OCI-LY7 (cell line): Measurements from ENCODE around the gene GGNBP2. TPM values are rescaled to one million over a fixed set of nuclear protein-coding genes. Genes with fewer than 3 reads are reported as not detected.

ENCODE experiments used
- BruUV-seq: library from RNA; stranded (reverse); fragments of 400-500 nt; replicated peaks from 2 replicates; lab custom pipeline; 2021; lab: Mats Ljungman, UMichigan
- CTCF ChIA-PET: fragments of 300-600 bp; sonication (Branson Sonifier 250); formaldehyde crosslinking; loops from one replicate; lab custom pipeline; 2022; ENCODE audit warnings: antibody characterized with exemption; ENCODE audit not compliant: unreplicated experiment; lab: Charles Lee
- POLR2A ChIA-PET: fragments of 300-600 bp; sonication (Branson Sonifier 250); formaldehyde crosslinking; loops from one replicate; lab custom pipeline; 2022; ENCODE audit warnings: antibody characterized with exemption; lab: Charles Lee
- DNase-seq: peaks from one replicate; pipeline ENCODE4 v3.0.0-alpha.2; 2015; ENCODE audit warnings: low spot score
- H2AFZ ChIP-seq: fragments of 200-600 bp; sonication (generic), shearing (Covaris generic); 2 replicates; pipeline ENCODE4 v1.6.1; 2014; ENCODE audit warnings: mild to moderate bottlenecking, antibody characterized with exemption, low read length, moderate library complexity
- H3K27ac ChIP-seq: fragments of 200-600 bp; sonication (generic); 2 replicates; pipeline ENCODE4 v1.5.1; 2014; ENCODE audit warnings: mixed run types, low read depth, mild to moderate bottlenecking, moderate library complexity, low read length, inconsistent platforms; ENCODE audit not compliant: poor library complexity, severe bottlenecking
- H3K36me3 ChIP-seq: fragments of 200-600 bp; sonication (generic); 2 replicates; pipeline ENCODE4 v1.6.1; 2014; ENCODE audit warnings: mild to moderate bottlenecking, antibody characterized with exemption, low read length, moderate library complexity, mixed read lengths; ENCODE audit not compliant: insufficient read depth
- H3K4me1 ChIP-seq: fragments of 200-600 bp; sonication (generic); 2 replicates; pipeline ENCODE4 v1.5.1; 2014; ENCODE audit warnings: mild to moderate bottlenecking, low read length; ENCODE audit not compliant: insufficient read depth, poor library complexity, severe bottlenecking
- H3K4me2 ChIP-seq: fragments of 200-600 bp; sonication (generic); 2 replicates; pipeline ENCODE4 v1.6.1; 2014; ENCODE audit warnings: mild to moderate bottlenecking, low read length
- H3K4me3 ChIP-seq: fragments of 200-600 bp; sonication (generic); 2 replicates; pipeline ENCODE4 v1.5.1; 2014; ENCODE audit warnings: mild to moderate bottlenecking, low read depth, low read length; ENCODE audit not compliant: poor library complexity, severe bottlenecking
- H3K79me2 ChIP-seq: fragments of 200-600 bp; sonication (generic); 2 replicates; pipeline ENCODE4 v1.6.1; 2016; ENCODE audit warnings: low read depth, mild to moderate bottlenecking, low read length, moderate library complexity, mixed read lengths; ENCODE audit not compliant: insufficient read depth
- H3K9me2 ChIP-seq: fragments of 200-600 bp; sonication (generic); 2 replicates; pipeline ENCODE4 v1.6.1; 2016; ENCODE audit warnings: mild to moderate bottlenecking, low read length, mixed read lengths; ENCODE audit not compliant: insufficient read depth
- H3K9me3 ChIP-seq: fragments of 200-600 bp; sonication (generic); 2 replicates; pipeline ENCODE4 v1.6.1; 2014; ENCODE audit warnings: mild to moderate bottlenecking, mixed run types, low read length, mixed read lengths
- H4K20me1 ChIP-seq: fragments of 200-600 bp; sonication (generic); 2 replicates; pipeline ENCODE4 v1.6.1; 2014; ENCODE audit warnings: mild to moderate bottlenecking, antibody characterized with exemption, low read length, moderate library complexity, mixed read lengths; ENCODE audit not compliant: insufficient read depth
- EZH2phosphoT487 ChIP-seq: fragments of 200-600 bp; sonication (generic); IDR thresholded peaks from 2 replicates; pipeline ENCODE4 v1.6.1; 2018; ENCODE audit warnings: low read depth, borderline replicate concordance, mild to moderate bottlenecking, mixed run types, antibody characterized with exemption, low read length, moderate library complexity, mixed read lengths
- intact Hi-C: fragments of 100-400 bp; cut with micrococcal nuclease; formaldehyde crosslinking; loops from one replicate; pipeline ENCODE4 v1.10.0; 2022; ENCODE audit not compliant: unreplicated experiment
- total RNA-seq, 2 experiments: library from RNA; depleted of rRNA in 1 of 2; stranded (reverse); fragments of >200 nt in 1 of 2; shearing (Covaris generic) in 1 of 2; gene quantifications; 2 replicates each; pipeline ENCODE4 v1.2.3, GENCODE V29; 2014 to 2022
- TF ChIP-seq, protein P1 (sequence below): fragments of 200-600 bp; sonication (generic); conservative IDR thresholded peaks from 2 replicates; pipeline ENCODE4 v1.5.1; 2014; ENCODE audit warnings: mild to moderate bottlenecking, antibody characterized with exemption, low read length, moderate library complexity, mixed read lengths

The GGNBP2 gene
- total RNA-seq, 2 experiments from 2014 or later, result 66.5 to 115 TPM

DNA sequence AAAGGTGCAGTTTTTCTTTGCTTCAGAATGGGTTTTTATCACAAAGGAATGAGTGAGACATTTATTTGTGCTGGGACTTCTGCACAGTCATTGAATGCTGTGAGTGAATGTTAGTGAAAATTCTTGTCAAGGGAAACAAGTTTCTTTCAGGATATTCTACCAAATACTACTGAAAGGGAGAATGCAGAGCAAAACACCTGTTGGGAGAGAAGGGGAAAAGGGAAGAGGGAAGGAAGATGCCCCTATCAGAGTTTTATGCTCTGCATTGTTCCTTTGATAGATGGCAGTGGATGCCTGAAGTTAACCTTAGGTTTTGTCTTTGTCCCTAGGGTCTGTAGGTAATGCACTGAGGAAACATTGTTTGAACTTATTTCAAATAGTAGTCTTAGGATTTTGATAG is 3.1 kb downstream of the GGNBP2 start:
- H2AFZ ChIP-seq, result no peak overlapping the region
- H4K20me1 ChIP-seq, result peaks cover 45% of the 10 kb centered on the region
- no TSS peak for BruUV-seq
- no peak for DNase-seq
- no peaks in the 10 kb centered on the region for H3K9me3 ChIP-seq
- no peak for TF ChIP-seq EZH2phosphoT487
- TF ChIP-seq, protein P1, sequence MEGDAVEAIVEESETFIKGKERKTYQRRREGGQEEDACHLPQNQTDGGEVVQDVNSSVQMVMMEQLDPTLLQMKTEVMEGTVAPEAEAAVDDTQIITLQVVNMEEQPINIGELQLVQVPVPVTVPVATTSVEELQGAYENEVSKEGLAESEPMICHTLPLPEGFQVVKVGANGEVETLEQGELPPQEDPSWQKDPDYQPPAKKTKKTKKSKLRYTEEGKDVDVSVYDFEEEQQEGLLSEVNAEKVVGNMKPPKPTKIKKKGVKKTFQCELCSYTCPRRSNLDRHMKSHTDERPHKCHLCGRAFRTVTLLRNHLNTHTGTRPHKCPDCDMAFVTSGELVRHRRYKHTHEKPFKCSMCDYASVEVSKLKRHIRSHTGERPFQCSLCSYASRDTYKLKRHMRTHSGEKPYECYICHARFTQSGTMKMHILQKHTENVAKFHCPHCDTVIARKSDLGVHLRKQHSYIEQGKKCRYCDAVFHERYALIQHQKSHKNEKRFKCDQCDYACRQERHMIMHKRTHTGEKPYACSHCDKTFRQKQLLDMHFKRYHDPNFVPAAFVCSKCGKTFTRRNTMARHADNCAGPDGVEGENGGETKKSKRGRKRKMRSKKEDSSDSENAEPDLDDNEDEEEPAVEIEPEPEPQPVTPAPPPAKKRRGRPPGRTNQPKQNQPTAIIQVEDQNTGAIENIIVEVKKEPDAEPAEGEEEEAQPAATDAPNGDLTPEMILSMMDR, result no peak
- peaks cover 88% of the 10 kb centered on the region for H3K79me2 ChIP-seq
- H3K4me2 ChIP-seq, result peak overlapping the region; percentile 98
- peaks cover 57% of the 10 kb centered on the region for H3K36me3 ChIP-seq
- ChIA-PET POLR2A (no interaction called here), CTCF (no interaction called here)
- H3K4me3 ChIP-seq, result peak overlapping the region; percentile 97
- H3K4me1 ChIP-seq, result peaks cover 61% of the 10 kb centered on the region
- no peaks in the 10 kb centered on the region for H3K9me2 ChIP-seq
- peak overlapping the region; percentile 95 for H3K27ac ChIP-seq
- intact Hi-C loops, result no loop called here

DNA sequence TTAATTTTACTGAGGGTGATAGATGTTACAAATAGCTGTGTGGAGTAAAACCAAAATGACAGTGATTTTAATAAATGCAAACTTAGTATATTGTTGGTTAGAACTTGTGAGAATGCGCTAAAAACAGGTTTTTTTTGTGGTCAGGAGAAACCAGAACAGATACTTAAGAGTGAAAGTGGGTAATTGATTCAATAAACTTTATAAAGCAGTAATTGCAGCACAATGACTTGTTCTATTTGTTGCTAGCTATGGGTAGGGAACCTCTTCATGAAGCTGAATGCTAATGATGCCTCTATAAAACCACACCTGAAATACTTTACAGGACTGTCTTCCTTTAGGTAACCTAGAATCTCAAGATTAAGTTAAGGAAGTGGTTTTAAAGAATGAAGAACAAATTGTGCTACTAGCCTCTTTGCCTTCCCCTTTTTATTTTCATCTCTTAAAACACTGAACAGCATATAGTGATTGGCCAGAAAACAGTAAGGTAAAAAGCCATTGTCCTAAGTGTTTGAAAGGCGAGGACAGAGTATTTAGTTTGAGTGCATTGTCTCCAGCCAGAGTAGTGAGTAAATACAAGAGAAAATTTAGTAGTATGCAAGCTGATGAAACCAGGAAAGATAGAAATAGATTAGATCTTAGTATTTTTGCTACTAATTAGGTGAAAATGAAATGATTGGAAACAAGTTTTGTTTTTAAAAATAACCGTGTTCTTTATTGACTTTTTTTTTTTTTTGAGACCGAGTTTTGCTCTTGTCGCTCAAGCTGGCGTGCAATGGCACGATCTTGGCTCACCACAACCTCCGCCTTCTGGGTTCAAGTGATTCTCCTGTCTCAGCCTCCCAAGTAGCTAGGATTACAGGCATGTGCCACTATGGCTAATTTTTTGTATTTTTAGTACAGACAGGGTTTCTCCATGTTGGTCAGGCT is 6.0 kb downstream of the GGNBP2 start:
- H3K27ac ChIP-seq, result peak overlapping the region; percentile 67
- peak; percentile 57 for DNase-seq
- H3K4me1 ChIP-seq, result peaks cover 85% of the 10 kb centered on the region
- peak overlapping the region; percentile 56 for H3K4me3 ChIP-seq
- H3K9me2 ChIP-seq, result no peaks in the 10 kb centered on the region
- H3K9me3 ChIP-seq, result no peaks in the 10 kb centered on the region
- no peak overlapping the region for H2AFZ ChIP-seq
- TF ChIP-seq, protein P1, result no peak
- no peak for TF ChIP-seq EZH2phosphoT487
- ChIA-PET CTCF (no interaction called here), POLR2A (interaction anchor here (0.7 to 1.4 kb wide), 3 partner anchors 14 to 54 kb away, joined by 3 to 5 read pairs (median 3); no protein-coding TSS in a partner anchor)
- intact Hi-C loops, result loop anchor here (5.0 kb wide), 1 partner anchor 807 kb away; no protein-coding TSS in a partner anchor
- peak overlapping the region; percentile 75 for H3K4me2 ChIP-seq
- TSS peak; percentile 1 for BruUV-seq
- H3K79me2 ChIP-seq, result peaks cover 100% of the 10 kb centered on the region
- H4K20me1 ChIP-seq, result peaks cover 64% of the 10 kb centered on the region
- H3K36me3 ChIP-seq, result peaks cover 83% of the 10 kb centered on the region
